Heart left ventricle (tissue), 16 donors: ENCODE results near the gene GPR32. TPM values are rescaled to one million over a fixed set of nuclear protein-coding genes. Genes with fewer than 3 reads are reported as not detected.
A peak's percentile ranks its signal among the peaks of the same experiment; 100 is the strongest.
"Not testable (repeated sequence)": the region's sequence is repeated elsewhere in the genome, so short reads cannot be mapped to it uniquely, and the experiment has no call there.

Experiments
- ATAC-seq, 4 donors: fragments of 200-7000 bp; cut with Tn5 transposase; one replicate each; pipeline ENCODE4 v1.9.1; 2020 to 2022; ENCODE audit warnings: moderate library complexity in 4 of 4, mild to moderate bottlenecking in 3 of 4, moderate number of reproducible peaks in 1 of 4
- DNase-seq, 5 donors: peaks; one replicate each; pipeline ENCODE4 v3.0.0-alpha.2; 2020
- H3K27ac ChIP-seq, 12 donors: fragments of 200-600 bp; sonication (generic) in 4 of 12; one replicate each; pipeline versions ENCODE4 v1.5.0 to v1.8.0; 2016 to 2022; ENCODE audit warnings: mild to moderate bottlenecking in 2 of 12
- H3K27me3 ChIP-seq, 9 donors: fragments of 200-600 bp; sonication (generic) in 2 of 9; one replicate each; pipeline versions ENCODE4 v1.5.1 to v1.8.0; 2016 to 2022; ENCODE audit warnings: mild to moderate bottlenecking in 3 of 9
- H3K36me3 ChIP-seq, 9 donors: fragments of 200-600 bp; sonication (generic) in 2 of 9; one replicate each; pipeline versions ENCODE4 v1.5.0 to v1.8.0; 2018 to 2022; ENCODE audit warnings: mild to moderate bottlenecking in 2 of 9
- H3K4me1 ChIP-seq, 12 donors: fragments of 200-600 bp; sonication (generic) in 4 of 12; one replicate each; pipeline versions ENCODE4 v1.5.0 to v1.8.0; 2016 to 2022; ENCODE audit warnings: mild to moderate bottlenecking in 3 of 12
- H3K4me3 ChIP-seq, 12 donors: fragments of 200-600 bp; sonication (generic) in 4 of 12; one replicate each; pipeline versions ENCODE4 v1.5.0 to v1.8.0; 2017 to 2022; ENCODE audit warnings: mild to moderate bottlenecking in 9 of 12, moderate library complexity in 4 of 12
- H3K9me3 ChIP-seq, 12 donors: fragments of 200-600 bp; sonication (generic) in 4 of 12; one replicate each; pipeline versions ENCODE4 v1.5.0 to v1.8.0; 2016 to 2022; ENCODE audit warnings: mild to moderate bottlenecking in 1 of 12
- CTCF ChIP-seq, 12 donors: fragments of 200-600 bp; sonication (generic) in 4 of 12; IDR thresholded peaks; one replicate each; pipeline versions ENCODE4 v1.5.0 to v1.8.0; 2018 to 2022; ENCODE audit warnings: antibody characterized with exemption in 12 of 12, mild to moderate bottlenecking in 5 of 12
- POLR2A ChIP-seq, 2 donors: fragments of 450-650 bp; IDR thresholded peaks; one replicate each; pipeline ENCODE4 v1.6.1; 2017; ENCODE audit warnings: antibody characterized with exemption in 2 of 2, mild to moderate bottlenecking in 2 of 2, moderate library complexity in 2 of 2
- WGBS, 4 donors: extraction: QIAGEN DNeasy Blood & Tissue Kit in 2 of 4; methylation state at CpG; one replicate each; pipeline versions ENCODE4 v1.1.5 to v1.1.7; 2013 to 2018; 5-methylcytosine and 5-hydroxymethylcytosine counted together
- intact Hi-C, 10 donors: fragments of 100-400 bp; cut with DNase I; formaldehyde crosslinking; loops; one replicate each; pipeline versions ENCODE4 v1.11.1 to v1.14.2; 2022
- long read RNA-seq, 3 donors: library from polyadenylated mRNA; unstranded; transcript quantifications; one replicate each; pipeline ENCODE4 v2.0.0, GENCODE V29; 2020 to 2021
- polyA plus RNA-seq, 2 donors: library from polyadenylated mRNA; stranded (reverse); fragments of 200-250 nt; gene quantifications; one replicate each; pipeline ENCODE4 v1.2.3, GENCODE V29; 2013
- total RNA-seq, 9 donors: library from RNA; depleted of rRNA in 2 of 9; stranded (reverse); fragments of >200 nt in 2 of 9; fragmentation: NEBNext Ultra II Directional in 3 of 9; extraction: Animal tissue kit (Norgen Biotek cat#: 25700) in 3 of 9; gene quantifications; one replicate each; pipeline versions ENCODE4 v1.1.0 to v1.2.4, GENCODE V29; 2016 to 2023
- donor health status: ischemic (EF 13 %, LVEDD 7.1; RV severe dilation, severe dysfunction).
- donor health status: healthy with polysubstance abuse.
- donor health status: DM: no; HTN: yes; CAD: no.
- donor health status: DM: no; HTN: no; CAD: no.
- donor health status: ischemic (EF 25% LVEDD 6.9; RV normal size, moderate dysfunction).
- donor health status: ischemic (EF 25% LVEDD 5.7; RV mildly dilated, moderate dysfunction).
- donor health status: healthy.
- donor health status: DM: yes; HTN: yes; CAD: no.
- donor health status: ischemic (EF 35%, LVEDD 5.7; RV mildly dilated, moderate dysfunction).
- donor health status: nonischemic (EF 11% LVEDD 7.7; RV severe dilation, severe dysfunction).
- donor health status: DM: yes; HTN: yes; CAD: no.
- donor health status: PGD.
- donor health status: ischemic (EF 29% LVEDD 5.4; RV normal size, mild dysfunction).
- donor health status: nonischemic (EF 23%, LVEDD 6.1; RV moderate dilation, normal function).

Gene GPR32, protein sequence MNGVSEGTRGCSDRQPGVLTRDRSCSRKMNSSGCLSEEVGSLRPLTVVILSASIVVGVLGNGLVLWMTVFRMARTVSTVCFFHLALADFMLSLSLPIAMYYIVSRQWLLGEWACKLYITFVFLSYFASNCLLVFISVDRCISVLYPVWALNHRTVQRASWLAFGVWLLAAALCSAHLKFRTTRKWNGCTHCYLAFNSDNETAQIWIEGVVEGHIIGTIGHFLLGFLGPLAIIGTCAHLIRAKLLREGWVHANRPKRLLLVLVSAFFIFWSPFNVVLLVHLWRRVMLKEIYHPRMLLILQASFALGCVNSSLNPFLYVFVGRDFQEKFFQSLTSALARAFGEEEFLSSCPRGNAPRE
- not detected for total RNA-seq
- polyA plus RNA-seq = not detected
- long read RNA-seq, donor 1 = 0 reads
- long read RNA-seq, donor 2 = 0 reads
- long read RNA-seq, donor 3 = 0 reads

DNA sequence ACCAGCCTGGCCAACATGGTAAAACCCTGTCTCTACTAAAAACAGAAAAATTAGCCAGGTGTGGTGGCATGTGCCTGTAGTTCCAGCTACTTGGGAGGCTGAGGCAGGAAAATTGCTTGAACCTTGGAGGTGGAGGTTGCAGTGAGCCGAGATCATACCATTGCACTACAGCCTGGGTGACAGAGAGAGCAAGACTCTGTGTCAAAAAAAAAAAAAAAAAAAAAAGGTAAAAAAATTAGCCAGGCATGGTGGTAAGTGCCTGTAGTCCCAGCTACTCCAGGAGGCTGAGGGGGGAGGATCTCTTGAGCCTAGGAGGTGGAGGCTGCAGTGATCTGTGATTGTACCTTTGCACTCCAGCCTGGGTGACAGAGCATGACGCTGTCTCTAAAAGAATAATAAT lies at the start of gene GPR32:
Gene GPR32, plus strand, starts transcription at position 301 of the 400 bp plus-strand sequence. CDS start 137 bp downstream, outside the sequence.
- H3K27ac ChIP-seq, H3K4me1 ChIP-seq, DNase-seq, H3K36me3 ChIP-seq, intact Hi-C loops, H3K4me3 ChIP-seq, ATAC-seq, H3K9me3 ChIP-seq: not testable (repeated sequence)
- WGBS, 4 donors = 80 to 90% (median 84%) methylated on average over 2 of the region's 2 CpGs
- peaks cover 0 to 59% (median 0%) of the 10 kb centered on the region in 9 donors for H3K27me3 ChIP-seq

DNA sequence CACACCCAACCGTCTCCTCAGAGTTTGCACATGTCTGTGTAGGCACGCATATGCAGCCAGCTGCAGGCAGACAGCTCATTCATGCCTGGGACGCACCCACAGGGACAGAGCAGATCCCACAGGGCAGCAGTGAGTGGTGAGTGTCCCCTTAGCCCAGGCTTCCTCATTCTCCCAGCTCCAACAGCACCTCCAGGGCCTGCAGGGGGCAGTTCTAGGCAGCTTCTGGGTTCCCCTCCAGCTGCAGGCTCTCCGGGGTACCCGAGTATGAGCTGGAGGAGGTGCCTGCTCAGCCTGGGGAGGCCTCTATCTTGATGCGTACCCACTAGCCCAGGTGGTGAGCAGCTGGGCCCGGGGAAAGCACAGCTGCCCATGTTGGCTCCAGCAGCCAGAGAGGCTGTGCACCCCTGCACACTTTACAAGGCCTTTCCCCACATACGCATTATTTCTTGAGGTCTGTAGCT lies 49.3 kb upstream of the GPR32 start:
- H3K27me3 ChIP-seq = peaks cover 8 to 61% (median 46%) of the 10 kb centered on the region in 9 donors
- WGBS, 4 donors = 44 to 68% (median 50%) methylated on average over 5 to 8 of the region's 8 CpGs
- no peak for DNase-seq

GRCh38 chr19:50721441-50722137 lies 48.7 kb upstream of the GPR32 start:
- DNase-seq = no peak
- Histone ChIP-seq H3K4me3 (no peak overlapping the region), H3K36me3 (no peaks in the 10 kb centered on the region), H3K4me1 (peaks cover 0 to 45% (median 12%) of the 10 kb centered on the region in 12 donors), H3K27me3 (peaks cover 8 to 61% (median 40%) of the 10 kb centered on the region in 9 donors), H3K9me3 (no peaks in the 10 kb centered on the region), H3K27ac (no peak overlapping the region)
- intact Hi-C loops = no loop called here
- TF ChIP-seq CTCF (IDR thresholded peaks at IDR 0.05) = no peak
- TF ChIP-seq POLR2A (IDR thresholded peaks at IDR 0.05) = no peak
- no peak for ATAC-seq
- 76 to 90% (median 79%) methylated on average over 6 to 10 of the region's 10 CpGs for WGBS, 4 donors

More for the DNA sequence above, 49.3 kb upstream of the GPR32 start:
- ATAC-seq = no peak
- no peak overlapping the region for H3K27ac ChIP-seq
- H3K4me3 ChIP-seq = no peak overlapping the region
- intact Hi-C loops = no loop called here
- H3K36me3 ChIP-seq = no peaks in the 10 kb centered on the region
- TF ChIP-seq CTCF (IDR thresholded peaks at IDR 0.05) (no peak), POLR2A (IDR thresholded peaks at IDR 0.05) (no peak)
- H3K4me1 ChIP-seq = peaks cover 0 to 45% (median 12%) of the 10 kb centered on the region in 12 donors
- no peaks in the 10 kb centered on the region for H3K9me3 ChIP-seq

GRCh38 chr19:50722201-50723013 lies 47.9 kb upstream of the GPR32 start:
- Histone ChIP-seq H3K4me3 (peak overlapping the region in 9 of 12 donors; percentile 49 to 71 (median 66)), H3K27me3 (peaks cover 6 to 61% (median 37%) of the 10 kb centered on the region in 9 donors), H3K4me1 (peaks cover 0 to 45% (median 12%) of the 10 kb centered on the region in 12 donors), H3K9me3 (no peaks in the 10 kb centered on the region), H3K36me3 (no peaks in the 10 kb centered on the region), H3K27ac (peak overlapping the region in 9 of 12 donors; percentile 16 to 83 (median 64))
- WGBS, 4 donors = 44 to 63% (median 48%) methylated on average over 15 of the region's 15 CpGs
- intact Hi-C loops = no loop called here
- TF ChIP-seq CTCF (IDR thresholded peaks at IDR 0.05) (no peak), POLR2A (IDR thresholded peaks at IDR 0.05) (no peak)
- DNase-seq (no peak), ATAC-seq (no peak)
